A549 (cell line): ENCODE data around the gene MOCOS. TPM values are rescaled to one million over a fixed set of nuclear protein-coding genes. Genes with fewer than 3 reads are reported as not detected.

ENCODE experiments used
- ATAC-seq, 2 experiments: fragments of 200-7000 bp in 1 of 2; fragments of >200 bp in 1 of 2; cut with Nextera tagmentation in 1 of 2; cut with Tn5 transposase in 1 of 2; 3 replicates each; pipeline versions ENCODE4 v1.8.0 to v1.9.1; 2018 to 2020; ENCODE audit warnings: mild to moderate bottlenecking in 1 of 2, moderate library complexity in 1 of 2
- CTCF ChIA-PET: fragments of 300-600 bp; sonication (Branson Sonifier 250); formaldehyde crosslinking; extraction: SDS; loops from one replicate; lab custom pipeline; 2021; ENCODE audit warnings: antibody characterized with exemption, inconsistent platforms; lab: Yijun Ruan, JAX
- POLR2A ChIA-PET: fragments of 350-600 bp; formaldehyde crosslinking; extraction: SDS; loops from one replicate; lab custom pipeline; 2021; ENCODE audit warnings: antibody characterized with exemption, inconsistent platforms; lab: Yijun Ruan, JAX
- DNase-seq, 2 experiments: peaks; one replicate each; pipeline versions ENCODE4 v3.0.0 to v3.0.0-alpha.2; 2011 to 2016; ENCODE audit warnings: low read depth in 1 of 2, low spot score in 1 of 2
- FAIRE-seq: peaks from 2 replicates; lab custom pipeline; 2011; peaks lifted over from hg19 to GRCh38; lab: Jason Lieb, UNC
- H3K27ac ChIP-seq, 2 experiments: fragments of >200 bp; sonication (Bioruptor Twin); formaldehyde crosslinking; 3 replicates each; pipeline ENCODE4 v1.5.1; 2016 to 2017
- H3K4me1 ChIP-seq: fragments of >200 bp; sonication (Bioruptor Twin); formaldehyde crosslinking; 3 replicates; pipeline ENCODE4 v1.6.1; 2016
- H3K4me2 ChIP-seq: fragments of >200 bp; sonication (Bioruptor Twin); formaldehyde crosslinking; 3 replicates; pipeline ENCODE4 v1.6.1; 2016
- H3K4me3 ChIP-seq: fragments of >200 bp; sonication (Bioruptor Twin); formaldehyde crosslinking; 3 replicates; pipeline ENCODE4 v1.5.1; 2016
- H3K9me3 ChIP-seq: fragments of >200 bp; sonication (Bioruptor Twin); formaldehyde crosslinking; 3 replicates; pipeline ENCODE4 v1.6.1; 2016
- CEBPB ChIP-seq, 2 experiments: fragments of >200 bp in 1 of 2; sonication (Bioruptor Twin) in 1 of 2; formaldehyde crosslinking in 1 of 2; IDR thresholded peaks; 2 replicates each; pipeline ENCODE4 v1.6.1; 2012 to 2016
- EHMT2 ChIP-seq: fragments of 200-600 bp; sonication (generic); IDR thresholded peaks from 2 replicates; pipeline ENCODE4 v1.6.1; 2016; ENCODE audit warnings: antibody characterized with exemption, low read depth, mild to moderate bottlenecking, moderate library complexity
- EP300 ChIP-seq, 2 experiments: fragments of >200 bp; sonication (Bioruptor Twin); formaldehyde crosslinking; IDR thresholded peaks; 2 replicates in 1 of 2; 3 replicates in 1 of 2; pipeline ENCODE4 v1.6.1; 2016 to 2017
- FOSB ChIP-seq: fragments of 250-450 bp; sonication (Bioruptor Pico); IDR thresholded peaks from 2 replicates; pipeline ENCODE4 v1.5.0; 2020; ENCODE audit warnings: mild to moderate bottlenecking, moderate library complexity
- FOSL2 ChIP-seq, 2 experiments: fragments of 450-650 bp in 1 of 2; fragments of >200 bp in 1 of 2; sonication (Bioruptor Twin) in 1 of 2; formaldehyde crosslinking; IDR thresholded peaks; 2 replicates each; pipeline versions ENCODE4 v1.5.0 to v1.6.1; 2016 to 2020; ENCODE audit warnings: mild to moderate bottlenecking in 1 of 2, moderate library complexity in 1 of 2
- HOXB13 ChIP-seq: fragments of 250-450 bp; sonication (Bioruptor Pico); IDR thresholded peaks from 2 replicates; pipeline ENCODE4 v1.5.0; 2020; ENCODE audit warnings: low read depth, mild to moderate bottlenecking, moderate library complexity
- HOXB5 ChIP-seq: fragments of 250-450 bp; sonication (Bioruptor Pico); IDR thresholded peaks from 2 replicates; pipeline ENCODE4 v1.5.0; 2020; ENCODE audit warnings: mild to moderate bottlenecking, moderate library complexity
- JUN ChIP-seq, 2 experiments: fragments of >200 bp; sonication (Bioruptor Twin); formaldehyde crosslinking; IDR thresholded peaks; 2 replicates in 1 of 2; 3 replicates in 1 of 2; pipeline ENCODE4 v1.6.1; 2016 to 2017
- KDM5A ChIP-seq: fragments of 200-600 bp; sonication (generic); IDR thresholded peaks from 2 replicates; pipeline ENCODE4 v1.6.1; 2016; ENCODE audit warnings: antibody characterized with exemption, mild to moderate bottlenecking
- MAFK ChIP-seq: fragments of 450-650 bp; IDR thresholded peaks from 2 replicates; pipeline ENCODE4 v1.6.1; 2014; ENCODE audit not compliant: partially characterized antibody
- MAZ ChIP-seq: fragments of 150-350 bp; IDR thresholded peaks from 2 replicates; pipeline ENCODE4 v1.6.1; 2014; ENCODE audit warnings: antibody characterized with exemption, low read depth, low read length, borderline replicate concordance
- NPAS2 ChIP-seq: fragments of 250-450 bp; sonication (Bioruptor Pico); IDR thresholded peaks from 2 replicates; pipeline ENCODE4 v1.8.0; 2022; ENCODE audit warnings: mild to moderate bottlenecking, moderate library complexity, borderline replicate concordance
- PHF8 ChIP-seq: fragments of 200-600 bp; sonication (generic); IDR thresholded peaks from 2 replicates; pipeline ENCODE4 v1.6.1; 2016; ENCODE audit warnings: low read depth, mild to moderate bottlenecking, antibody characterized with exemption, moderate library complexity, borderline replicate concordance
- POLR2A ChIP-seq: IDR thresholded peaks from 2 replicates; pipeline ENCODE4 v1.6.1; 2012; ENCODE audit warnings: mild to moderate bottlenecking, low read length
- RAD21 ChIP-seq, 2 experiments: fragments of >200 bp in 1 of 2; sonication (Bioruptor Twin) in 1 of 2; formaldehyde crosslinking in 1 of 2; IDR thresholded peaks in 1 of 2; conservative IDR thresholded peaks in 1 of 2; 2 replicates in 1 of 2; 3 replicates in 1 of 2; pipeline ENCODE4 v1.6.1; 2012 to 2018; ENCODE audit warnings: inconsistent platforms in 1 of 2
- RARB ChIP-seq: fragments of 250-450 bp; sonication (Bioruptor Pico); IDR thresholded peaks from 2 replicates; pipeline ENCODE4 v1.8.0; 2021; ENCODE audit warnings: mild to moderate bottlenecking, moderate library complexity
- REST ChIP-seq: fragments of 200-600 bp; sonication (generic); IDR thresholded peaks from 2 replicates; pipeline ENCODE4 v1.6.1; 2016; ENCODE audit warnings: antibody characterized with exemption, mild to moderate bottlenecking, moderate library complexity
- RNF2 ChIP-seq: fragments of 200-600 bp; sonication (generic); IDR thresholded peaks from 2 replicates; pipeline ENCODE4 v1.6.1; 2016; ENCODE audit warnings: low read depth, mild to moderate bottlenecking, antibody characterized with exemption, moderate library complexity, borderline replicate concordance
- SMC3 ChIP-seq: fragments of >200 bp; sonication (Bioruptor Twin); formaldehyde crosslinking; IDR thresholded peaks from 3 replicates; pipeline ENCODE4 v1.6.1; 2018; ENCODE audit warnings: inconsistent platforms
- SREBF2 ChIP-seq: fragments of 450-650 bp; IDR thresholded peaks from 2 replicates; pipeline ENCODE4 v1.6.1; 2014; ENCODE audit warnings: mild to moderate bottlenecking, moderate library complexity
- TFCP2L1 ChIP-seq: fragments of 250-450 bp; sonication (Bioruptor Pico); IDR thresholded peaks from 2 replicates; pipeline ENCODE4 v1.5.0; 2021; ENCODE audit warnings: mild to moderate bottlenecking
- TP53 ChIP-seq: fragments of 250-450 bp; sonication (Bioruptor Pico); IDR thresholded peaks from 2 replicates; pipeline ENCODE4 v1.5.0; 2021; ENCODE audit warnings: mild to moderate bottlenecking, moderate library complexity
- ZNF302 ChIP-seq: fragments of 250-450 bp; sonication (Bioruptor Pico); IDR thresholded peaks from 2 replicates; pipeline ENCODE4 v1.9.0; 2021; ENCODE audit warnings: inconsistent platforms, mild to moderate bottlenecking, moderate library complexity
- ZSCAN20 ChIP-seq: fragments of 250-450 bp; sonication (Bioruptor Pico); IDR thresholded peaks from 2 replicates; pipeline ENCODE4 v1.8.0; 2022; ENCODE audit warnings: mild to moderate bottlenecking, moderate library complexity
- WGBS: methylation state at CpG from one replicate; pipeline ENCODE4 v1.1.6; 2017; ENCODE audit errors: missing lambda C conversion rate; 5-methylcytosine and 5-hydroxymethylcytosine counted together
- polyA plus RNA-seq, 4 experiments: library from polyadenylated mRNA; depleted of rRNA in 3 of 4; stranded (reverse); fragments of >200 nt; fragmentation: RNase III in 1 of 4; extraction: RNeasy Plus Mini Kit Qiagen cat#74134 plus additional on column Dnase treatment in 1 of 4; gene quantifications; 2 replicates in 3 of 4; 3 replicates in 1 of 4; pipeline ENCODE4 v1.2.3, GENCODE V29; 2011 to 2017
- TF ChIP-seq, protein P1 (sequence below): IDR thresholded peaks from 2 replicates; pipeline ENCODE4 v1.6.1; 2012
- TF ChIP-seq, protein P2 (sequence below): fragments of 250-450 bp; sonication (Bioruptor Pico); IDR thresholded peaks from 2 replicates; pipeline ENCODE4 v1.5.0; 2021; ENCODE audit warnings: mild to moderate bottlenecking, moderate library complexity, borderline replicate concordance
- TF ChIP-seq, protein P3 (sequence below): fragments of >200 bp; sonication (Bioruptor Twin); formaldehyde crosslinking; IDR thresholded peaks from 3 replicates; pipeline ENCODE4 v1.5.1; 2016

Gene MOCOS
- polyA plus RNA-seq, 2 of the 4 experiments (the other 2 are of a cell fraction), result 2.7 to 8.1 TPM

GRCh38 chr18:36311026-36311570, 123.8 kb downstream of the MOCOS start:
- Histone ChIP-seq H3K4me2 (no peak overlapping the region), H3K4me3 (no peak overlapping the region), H3K4me1 (peaks cover 15% of the 10 kb centered on the region), H3K9me3 (no peaks in the 10 kb centered on the region), H3K27ac (peak overlapping the region in 1 of 2 experiments; percentile 81; a peak in 2 of 6 replicates)
- no peak for FAIRE-seq
- DNase-seq, result no peak
- CTCF ChIA-PET, result no interaction called here
- ATAC-seq, result no peak
- TF ChIP-seq RAD21 (conservative IDR thresholded peaks at IDR 0.05 in 1 of 2, IDR thresholded peaks at IDR 0.05 in 1 of 2) (no peak), NPAS2 (CRISPR knock-in tag) (no peak), JUN (IDR thresholded peaks at IDR 0.05) (no peak), HOXB5 (no peak), EHMT2 (no peak), FOSL2 (IDR thresholded peaks at IDR 0.05) (no peak), FOSL2 (CRISPR knock-in tag; IDR thresholded peaks at IDR 0.05) (no peak), FOSB (no peak), EP300 (IDR thresholded peaks at IDR 0.05) (no peak), MAZ (no peak), POLR2A (no peak), SREBF2 (no peak), TP53 (CRISPR knock-in tag) (no peak)
- TF ChIP-seq, protein P1, sequence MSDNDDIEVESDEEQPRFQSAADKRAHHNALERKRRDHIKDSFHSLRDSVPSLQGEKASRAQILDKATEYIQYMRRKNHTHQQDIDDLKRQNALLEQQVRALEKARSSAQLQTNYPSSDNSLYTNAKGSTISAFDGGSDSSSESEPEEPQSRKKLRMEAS, result no peak
- TF ChIP-seq, protein P2, sequence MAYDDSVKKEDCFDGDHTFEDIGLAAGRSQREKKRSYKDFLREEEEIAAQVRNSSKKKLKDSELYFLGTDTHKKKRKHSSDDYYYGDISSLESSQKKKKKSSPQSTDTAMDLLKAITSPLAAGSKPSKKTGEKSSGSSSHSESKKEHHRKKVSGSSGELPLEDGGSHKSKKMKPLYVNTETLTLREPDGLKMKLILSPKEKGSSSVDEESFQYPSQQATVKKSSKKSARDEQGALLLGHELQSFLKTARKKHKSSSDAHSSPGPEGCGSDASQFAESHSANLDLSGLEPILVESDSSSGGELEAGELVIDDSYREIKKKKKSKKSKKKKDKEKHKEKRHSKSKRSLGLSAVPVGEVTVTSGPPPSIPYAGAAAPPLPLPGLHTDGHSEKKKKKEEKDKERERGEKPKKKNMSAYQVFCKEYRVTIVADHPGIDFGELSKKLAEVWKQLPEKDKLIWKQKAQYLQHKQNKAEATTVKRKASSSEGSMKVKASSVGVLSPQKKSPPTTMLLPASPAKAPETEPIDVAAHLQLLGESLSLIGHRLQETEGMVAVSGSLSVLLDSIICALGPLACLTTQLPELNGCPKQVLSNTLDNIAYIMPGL (CRISPR knock-in tag), result no peak
- TF ChIP-seq, protein P3, sequence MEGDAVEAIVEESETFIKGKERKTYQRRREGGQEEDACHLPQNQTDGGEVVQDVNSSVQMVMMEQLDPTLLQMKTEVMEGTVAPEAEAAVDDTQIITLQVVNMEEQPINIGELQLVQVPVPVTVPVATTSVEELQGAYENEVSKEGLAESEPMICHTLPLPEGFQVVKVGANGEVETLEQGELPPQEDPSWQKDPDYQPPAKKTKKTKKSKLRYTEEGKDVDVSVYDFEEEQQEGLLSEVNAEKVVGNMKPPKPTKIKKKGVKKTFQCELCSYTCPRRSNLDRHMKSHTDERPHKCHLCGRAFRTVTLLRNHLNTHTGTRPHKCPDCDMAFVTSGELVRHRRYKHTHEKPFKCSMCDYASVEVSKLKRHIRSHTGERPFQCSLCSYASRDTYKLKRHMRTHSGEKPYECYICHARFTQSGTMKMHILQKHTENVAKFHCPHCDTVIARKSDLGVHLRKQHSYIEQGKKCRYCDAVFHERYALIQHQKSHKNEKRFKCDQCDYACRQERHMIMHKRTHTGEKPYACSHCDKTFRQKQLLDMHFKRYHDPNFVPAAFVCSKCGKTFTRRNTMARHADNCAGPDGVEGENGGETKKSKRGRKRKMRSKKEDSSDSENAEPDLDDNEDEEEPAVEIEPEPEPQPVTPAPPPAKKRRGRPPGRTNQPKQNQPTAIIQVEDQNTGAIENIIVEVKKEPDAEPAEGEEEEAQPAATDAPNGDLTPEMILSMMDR, result no peak
- POLR2A ChIA-PET, result no interaction called here
- 75% methylated on average over 2 of the region's 5 CpGs for WGBS

DNA sequence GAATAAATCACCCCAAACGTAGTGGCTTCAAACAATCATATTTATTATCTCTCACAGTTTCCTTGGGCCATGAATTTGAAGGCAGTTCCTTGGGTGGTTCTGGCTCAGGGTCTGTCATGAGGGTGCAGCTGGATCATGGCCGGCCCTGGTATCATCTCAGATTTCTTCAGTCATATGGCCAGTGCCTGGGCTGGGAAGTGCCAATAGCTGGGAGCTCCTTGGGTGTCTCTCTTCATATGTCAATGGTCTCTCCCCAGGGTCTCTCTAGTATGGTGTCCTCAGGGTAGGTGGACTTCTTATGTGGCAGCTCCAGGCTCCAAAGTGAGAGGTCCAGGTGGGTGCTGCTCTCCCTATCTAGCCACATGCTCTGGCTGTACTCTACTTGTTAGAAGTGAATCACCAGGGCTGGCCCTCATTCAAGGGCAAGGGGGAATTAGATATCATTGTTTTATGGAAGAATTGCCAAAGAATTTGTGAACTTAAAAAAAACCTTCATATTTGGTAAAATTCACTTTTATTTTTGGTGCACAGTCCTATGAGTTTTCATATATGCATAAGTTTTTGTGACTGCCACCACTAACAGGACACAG, 125.6 kb downstream of the MOCOS start:
- FAIRE-seq (no peak), DNase-seq (no peak), ATAC-seq (no peak)
- Histone ChIP-seq H3K27ac (peak overlapping the region in 1 of 2 experiments; percentile 39; a peak in 1 of 6 replicates), H3K9me3 (no peaks in the 10 kb centered on the region), H3K4me1 (peaks cover 15% of the 10 kb centered on the region), H3K4me3 (no peak overlapping the region), H3K4me2 (no peak overlapping the region)
- ChIA-PET POLR2A (no interaction called here), CTCF (interaction anchor here (0.7 kb wide), 1 partner anchor 133 kb away, joined by 3 read pairs; no protein-coding TSS in a partner anchor)
- WGBS, result 46% methylated on average over 2 of the region's 2 CpGs
- no peak for TF ChIP-seq ZNF302 (CRISPR knock-in tag)
- no peak for TF ChIP-seq RNF2
- no peak for TF ChIP-seq RARB (CRISPR knock-in tag)
- no peak for TF ChIP-seq TP53 (CRISPR knock-in tag)
- no peak for TF ChIP-seq REST
- no peak for TF ChIP-seq ZSCAN20 (CRISPR knock-in tag)
- TF ChIP-seq PHF8, result no peak
- TF ChIP-seq KDM5A, result no peak
- no peak for TF ChIP-seq HOXB13 (CRISPR knock-in tag)
- no peak for TF ChIP-seq SMC3
- TF ChIP-seq MAZ, result no peak
- TF ChIP-seq CEBPB (IDR thresholded peaks at IDR 0.05), result no peak
- TF ChIP-seq MAFK, result no peak
- TF ChIP-seq, protein P2 (CRISPR knock-in tag), result no peak
- TF ChIP-seq, protein P1, result no peak
- TF ChIP-seq TFCP2L1 (CRISPR knock-in tag), result no peak
